ENCODE data around the gene TRPC6.
"Not testable (repeated sequence)": the region's sequence is repeated elsewhere in the genome, so short reads cannot be mapped to it uniquely, and the experiment has no call there.

Gene TRPC6

GRCh38 chr11:101446238-101446637, 137.6 kb downstream of the TRPC6 start:
- no peak for DNase-seq

GRCh38 chr11:101445761-101446160, 138.0 kb downstream of the TRPC6 start:
- DNase-seq, result no peak

GRCh38 chr11:101444851-101445250, 139.0 kb downstream of the TRPC6 start:
- no peak for DNase-seq

GRCh38 chr11:101444164-101444563, 139.6 kb downstream of the TRPC6 start:
- DNase-seq, result no peak

- no peak for DNase-seq
These were observed 140.8 kb downstream of the TRPC6 start for GRCh38 chr11:101442936-101443521.

GRCh38 chr11:101442171-101442570, 141.6 kb downstream of the TRPC6 start:
- no peak for DNase-seq

- DNase-seq, result no peak
These were observed 142.1 kb downstream of the TRPC6 start for GRCh38 chr11:101441747-101442146.

GRCh38 chr11:101439488-101439887, 144.3 kb downstream of the TRPC6 start:
- no peak for DNase-seq

GRCh38 chr11:101438708-101439107, 145.1 kb downstream of the TRPC6 start:
- not testable (repeated sequence) for DNase-seq

- no peak for DNase-seq
These were observed 145.7 kb downstream of the TRPC6 start for GRCh38 chr11:101438126-101438525.

GRCh38 chr11:101436511-101437142, 147.2 kb downstream of the TRPC6 start:
- no peak for DNase-seq

- no peak for DNase-seq
These were observed 148.3 kb downstream of the TRPC6 start for GRCh38 chr11:101435408-101435973.

GRCh38 chr11:101434026-101434643, 149.7 kb downstream of the TRPC6 start:
- DNase-seq, result no peak

GRCh38 chr11:101433151-101433550, 150.7 kb downstream of the TRPC6 start:
- DNase-seq, result no peak

- no peak for DNase-seq
These were observed 153.9 kb downstream of the TRPC6 start for GRCh38 chr11:101429703-101430540.

GRCh38 chr11:101428918-101429317, 154.9 kb downstream of the TRPC6 start:
- no peak for DNase-seq

- DNase-seq, result no peak
These were observed 176.5 kb downstream of the TRPC6 start for GRCh38 chr11:101407324-101407723.

Measured in activated effector memory CD4-positive, alpha-beta T cell treated with Interleukin-2 at 50 U/mL for 16 hours (primary cell).